ENCODE measurements around the gene HOOK2. TPM values are rescaled to one million over a fixed set of nuclear protein-coding genes. Genes with fewer than 3 reads are reported as not detected.

HOOK2 gene
- total and polyA plus RNA-seq, 9 of the 15 experiments (the other 6 are each of a cell fraction or from before 2014, with no cell fraction given), result 1.3 to 17.2 (median 9.9) TPM

DNA sequence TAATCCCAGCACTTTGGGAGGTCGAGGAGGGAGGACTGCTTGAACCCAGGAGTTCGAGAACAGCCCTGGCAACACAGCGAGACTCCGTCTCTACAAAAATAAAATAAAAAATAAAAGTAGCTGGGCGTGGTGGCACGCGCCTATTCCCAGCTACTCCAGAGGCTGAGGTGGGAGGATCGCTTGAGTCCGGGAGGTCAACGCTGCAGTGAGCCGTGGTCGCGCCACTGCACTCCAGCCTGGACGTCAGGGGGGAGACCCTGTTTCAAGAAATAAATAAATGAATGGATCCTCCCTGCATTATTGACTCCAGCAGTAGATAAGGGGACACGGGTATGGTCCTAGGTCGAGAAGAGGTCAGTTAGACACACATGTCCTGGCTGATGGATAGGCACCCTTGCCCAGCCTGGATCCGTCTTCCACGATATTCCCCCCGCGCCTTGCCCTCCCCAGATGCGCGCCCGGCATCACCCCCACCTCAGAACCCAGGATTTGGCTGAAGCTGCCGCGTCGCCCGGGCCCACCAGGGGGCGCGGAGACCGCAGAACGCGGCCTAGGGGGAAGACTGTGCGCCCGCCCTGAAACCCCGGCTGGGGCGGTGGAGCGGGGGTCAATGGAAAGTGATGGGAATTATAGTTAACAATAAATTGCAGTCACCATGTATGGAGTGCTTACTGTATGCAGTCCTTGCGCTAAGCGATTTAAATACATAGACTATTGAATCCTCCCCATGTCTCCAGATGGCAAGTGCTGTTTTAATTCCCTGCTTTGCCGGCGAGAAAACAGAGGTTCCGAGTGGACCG lies 2.1 kb upstream of the HOOK2 start (continued):
- TF ChIP-seq RNF219 (CRISPR knock-in tag; IDR thresholded peaks at IDR 0.05), result no peak
- no peak for TF ChIP-seq BMI1 (IDR thresholded peaks at IDR 0.05; ENCODE audit: low read length)
- peak; percentile 80; the same call in 1 of the 2 replicates for TF ChIP-seq ESRRA (IDR thresholded peaks at IDR 0.05; ENCODE audit: borderline replicate concordance, low read depth)
- TF ChIP-seq MYNN (IDR thresholded peaks at IDR 0.05), result no peak
- no peak for TF ChIP-seq MYNN (CRISPR knock-in tag; IDR thresholded peaks at IDR 0.05)
- no peak for TF ChIP-seq ZNF436 (CRISPR knock-in tag; IDR thresholded peaks at IDR 0.05)
- no peak for TF ChIP-seq ZNF77 (CRISPR knock-in tag; IDR thresholded peaks at IDR 0.05)
- TF ChIP-seq IFI16 (CRISPR knock-in tag; IDR thresholded peaks at IDR 0.05), result no peak
- no peak for TF ChIP-seq GTF2A2 (tag; IDR thresholded peaks at IDR 0.05)
- TF ChIP-seq, protein P1, sequence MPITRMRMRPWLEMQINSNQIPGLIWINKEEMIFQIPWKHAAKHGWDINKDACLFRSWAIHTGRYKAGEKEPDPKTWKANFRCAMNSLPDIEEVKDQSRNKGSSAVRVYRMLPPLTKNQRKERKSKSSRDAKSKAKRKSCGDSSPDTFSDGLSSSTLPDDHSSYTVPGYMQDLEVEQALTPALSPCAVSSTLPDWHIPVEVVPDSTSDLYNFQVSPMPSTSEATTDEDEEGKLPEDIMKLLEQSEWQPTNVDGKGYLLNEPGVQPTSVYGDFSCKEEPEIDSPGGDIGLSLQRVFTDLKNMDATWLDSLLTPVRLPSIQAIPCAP (CRISPR knock-in tag; IDR thresholded peaks at IDR 0.05; ENCODE audit: borderline replicate concordance), result no peak
- TF ChIP-seq DACH1 (IDR thresholded peaks at IDR 0.05; ENCODE audit: partially characterized antibody), result no peak
- no peak for TF ChIP-seq HNRNPL (IDR thresholded peaks at IDR 0.05; ENCODE audit: low read depth, low read length)
- no peak for TF ChIP-seq CHCHD3 (CRISPR knock-in tag; IDR thresholded peaks at IDR 0.05)
- TF ChIP-seq TCF7 (IDR thresholded peaks at IDR 0.05; ENCODE audit: borderline replicate concordance), result no peak
- TF ChIP-seq ETS2 (tag; IDR thresholded peaks at IDR 0.05; ENCODE audit: borderline replicate concordance, poor library complexity, severe bottlenecking), result no peak
- no peak for TF ChIP-seq RFX1 (IDR thresholded peaks at IDR 0.05)
- no peak for TF ChIP-seq RBM39 (optimal IDR thresholded peaks at IDR 0.05; ENCODE audit: low read depth, low read length)
- no peak for TF ChIP-seq CBFA2T2 (conservative IDR thresholded peaks at IDR 0.05)
- no peak for TF ChIP-seq MAFK (IDR thresholded peaks at IDR 0.05; ENCODE audit: low read length)
- TF ChIP-seq BDP1 (IDR thresholded peaks at IDR 0.05; ENCODE audit: insufficient read depth, insufficient read length), result no peak
- TF ChIP-seq ATF1 (CRISPR knock-in tag; IDR thresholded peaks at IDR 0.05), result peak; percentile 46
- peak; percentile 60 for TF ChIP-seq ATF1 (tag; IDR thresholded peaks at IDR 0.05)
- no peak for TF ChIP-seq BHLHE40 (IDR thresholded peaks at IDR 0.05; ENCODE audit: low read length)
- no peak for TF ChIP-seq RBM25 (IDR thresholded peaks at IDR 0.05; ENCODE audit: low read depth, low read length, severe bottlenecking)
- no peak for TF ChIP-seq SFPQ (IDR thresholded peaks at IDR 0.05; ENCODE audit: low read depth, low read length)
